Dedifferentiated amniotic fluid mesenchymal stem cell (primary cell): ENCODE measurements around the gene ASCC2.

ENCODE experiments used
- DNase-seq: peaks from one replicate; pipeline ENCODE4 v3.0.0-alpha.2; 2016; ENCODE audit errors: extremely low spot score

The ASCC2 gene

GRCh38 chr22:29787371-29787980, 50.6 kb downstream of the ASCC2 start:
- no peak for DNase-seq

- DNase-seq: no peak
Measured at GRCh38 chr22:29786031-29786430, 52.0 kb downstream of the ASCC2 start.

DNA sequence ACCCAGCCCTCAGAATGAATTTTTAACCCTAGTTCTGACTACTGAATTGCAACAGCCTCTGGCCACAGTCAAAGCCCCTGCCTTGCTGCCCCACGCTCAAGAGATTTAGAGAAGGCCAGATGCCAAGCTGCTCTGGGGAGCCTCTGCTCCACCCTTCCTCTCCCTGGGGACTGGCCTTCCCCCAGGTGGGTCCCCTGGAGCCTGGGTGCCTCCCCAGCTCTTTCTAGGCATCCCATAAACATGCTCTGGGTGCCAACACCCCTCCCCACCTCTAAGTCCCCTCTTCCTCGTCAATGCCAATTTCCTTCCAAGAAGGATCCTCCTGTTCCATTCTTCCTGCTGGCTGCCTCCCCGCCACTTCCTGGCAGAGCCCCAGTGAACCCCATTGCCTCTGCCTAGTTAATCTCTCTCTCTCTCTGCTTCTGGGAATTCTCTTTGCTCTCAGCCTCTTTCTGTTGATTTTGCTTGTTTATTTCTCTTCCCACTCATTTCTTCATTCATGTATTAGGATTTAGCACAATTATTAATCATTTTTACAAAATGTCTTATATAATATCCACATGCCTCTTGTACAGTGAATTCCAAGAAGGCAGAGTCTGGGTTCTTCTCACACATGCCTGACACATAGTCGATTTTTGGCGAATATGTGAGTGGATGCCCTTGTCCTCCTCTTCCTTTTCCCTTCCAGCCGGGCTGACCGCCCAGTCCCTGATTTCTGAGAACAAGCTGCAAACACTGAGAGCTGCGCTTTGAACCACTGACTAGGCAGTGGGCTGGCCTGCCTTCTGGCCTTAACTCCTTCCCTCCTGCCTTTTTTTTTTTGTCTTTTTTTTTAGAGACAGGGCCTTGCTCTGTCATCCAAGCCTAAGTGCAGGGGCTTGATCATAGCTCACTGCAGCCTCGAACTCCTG, 53.4 kb downstream of the ASCC2 start:
- no peak for DNase-seq

GRCh38 chr22:29782061-29782845, 55.8 kb downstream of the ASCC2 start:
- no peak for DNase-seq

GRCh38 chr22:29780748-29781676, 57.1 kb downstream of the ASCC2 start:
- peak; percentile 33 for DNase-seq

- no peak for DNase-seq
Measured at GRCh38 chr22:29780220-29780619, 57.9 kb downstream of the ASCC2 start.

DNA sequence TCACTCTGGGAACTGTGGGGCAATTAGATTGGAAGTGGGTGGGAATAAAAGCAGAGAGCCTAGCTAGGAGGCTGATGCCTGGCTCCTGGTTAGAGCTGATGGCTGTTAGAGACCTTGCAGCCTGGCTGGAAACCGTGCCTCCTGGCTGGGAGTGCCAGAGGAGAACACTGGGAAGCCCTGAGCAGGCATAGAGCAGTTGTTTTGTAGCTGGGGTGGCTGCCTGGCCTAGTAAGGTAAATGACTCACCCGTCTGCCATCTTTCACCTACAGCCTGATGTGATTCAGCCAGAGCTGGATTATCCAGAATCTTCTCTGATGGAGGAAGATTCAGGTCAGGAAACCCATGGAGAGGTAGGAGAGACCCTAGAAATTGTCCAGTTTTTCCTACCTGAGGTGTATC, 64.8 kb downstream of the ASCC2 start:
- DNase-seq: no peak

DNA sequence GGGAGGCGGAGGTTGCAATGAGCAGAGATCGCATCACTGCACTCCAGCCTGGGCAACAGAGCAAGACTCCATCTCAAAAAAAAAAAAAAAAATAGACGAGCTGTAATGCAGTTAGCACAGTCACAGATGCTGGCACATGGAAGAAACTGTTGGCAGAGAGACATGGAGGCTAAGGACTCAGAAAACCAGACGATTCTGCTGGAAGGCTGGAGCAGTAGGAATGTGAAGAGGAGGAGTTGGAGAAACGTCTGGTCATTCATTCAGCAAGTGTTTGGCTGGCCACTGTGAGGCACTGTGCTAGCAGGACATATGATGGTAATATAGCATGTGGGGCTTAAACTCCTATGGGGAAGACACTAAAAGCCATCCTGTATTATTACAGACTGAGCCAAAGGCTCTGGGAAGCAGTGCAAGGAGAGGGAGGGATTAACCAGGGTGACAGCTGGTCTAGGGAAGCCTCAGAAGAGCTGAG, 65.9 kb downstream of the ASCC2 start:
- peak; percentile 28 for DNase-seq

GRCh38 chr22:29769723-29770321, 68.3 kb downstream of the ASCC2 start:
- DNase-seq: no peak

DNA sequence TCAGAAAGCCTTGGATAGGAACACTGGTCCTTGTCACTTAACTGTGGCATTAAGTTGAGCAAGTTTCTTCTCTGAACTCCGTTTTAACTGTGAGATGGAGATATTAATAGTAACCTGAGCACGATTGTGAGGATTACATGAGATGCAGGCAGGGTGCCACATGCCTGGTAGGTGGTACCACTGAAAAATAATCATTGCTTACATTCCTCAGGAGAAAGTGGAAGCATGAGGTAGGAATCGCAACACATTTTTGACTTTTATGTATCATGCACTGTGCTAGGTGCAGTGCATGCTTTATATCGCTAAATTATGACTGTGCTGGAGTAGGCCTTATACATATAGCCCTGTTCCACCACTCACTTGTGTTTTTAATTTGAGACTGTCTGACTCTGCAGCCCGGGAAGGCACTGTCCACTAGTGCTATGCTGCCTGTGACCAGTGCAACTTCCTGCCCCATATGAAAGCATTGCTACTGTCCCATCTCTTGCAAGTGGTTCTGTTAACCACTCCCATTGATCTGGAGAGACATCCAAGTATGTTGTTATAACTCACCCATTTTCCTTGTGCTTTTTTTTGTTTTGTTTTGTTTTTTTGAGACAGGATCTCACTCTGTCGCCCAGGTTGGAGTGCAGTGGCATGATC, 69.9 kb downstream of the ASCC2 start:
- no peak for DNase-seq

GRCh38 chr22:29767171-29768051, 70.7 kb downstream of the ASCC2 start, which contains the start of gene UQCR10:
TSS of gene UQCR10 (plus strand) at chr22:29767369. CDS start at chr22:29767399, 30 bp downstream.
- DNase-seq: peak; percentile 87

DNA sequence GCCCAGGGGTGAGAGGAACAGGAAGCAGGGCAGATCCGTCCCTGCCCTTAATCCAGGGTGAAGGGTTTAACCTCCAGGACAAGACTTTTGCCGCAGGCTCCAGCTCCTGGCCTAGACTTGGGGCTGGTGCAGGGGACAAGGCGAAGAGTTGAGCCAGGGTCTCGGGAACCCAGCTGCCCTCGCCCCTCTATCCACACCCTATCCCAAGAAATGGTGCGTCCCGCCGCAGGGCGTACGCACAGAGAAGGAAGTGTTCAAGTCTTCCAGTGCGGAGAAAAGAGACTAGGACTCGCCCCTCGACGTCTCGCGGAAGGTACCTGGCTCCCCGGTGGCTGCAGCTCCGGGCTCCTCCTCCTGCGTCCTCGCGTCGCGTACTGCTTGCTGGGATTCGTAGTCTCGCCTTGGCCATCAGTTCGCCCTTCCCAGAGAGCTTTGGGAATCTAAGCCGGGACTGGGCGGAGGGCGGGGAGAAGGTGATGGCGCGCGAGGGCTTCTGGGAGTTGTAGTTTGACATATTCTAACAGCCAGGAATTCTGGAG, 71.4 kb downstream of the ASCC2 start, which contains the start of gene ZMAT5:
Gene ZMAT5, minus strand, starts transcription at position 376 of the 539 bp plus-strand sequence. CDS start 18,463 bp downstream, outside the sequence.
- peak; percentile 94 for DNase-seq

- DNase-seq: no peak
Measured at GRCh38 chr22:29765905-29766631, 72.0 kb downstream of the ASCC2 start.

DNA sequence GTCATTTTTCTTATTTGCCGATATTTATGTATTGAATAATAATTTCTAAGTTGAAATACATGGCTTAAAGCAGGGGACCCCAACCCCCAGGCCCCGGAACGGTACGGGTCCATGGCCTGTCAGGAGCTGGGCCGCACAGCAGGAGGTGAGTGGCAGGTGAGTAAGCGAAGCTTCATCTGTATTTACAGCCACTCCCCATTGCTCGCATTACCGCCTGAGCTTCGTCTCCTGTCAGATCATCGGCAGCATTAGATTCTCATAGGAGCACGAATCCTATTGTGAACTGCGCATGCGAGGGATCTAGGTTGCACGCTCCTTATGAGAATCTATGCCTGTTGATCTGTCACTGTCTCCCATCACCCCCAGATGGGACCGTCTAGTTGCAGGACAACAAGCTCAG, 75.8 kb downstream of the ASCC2 start:
- no peak for DNase-seq

DNA sequence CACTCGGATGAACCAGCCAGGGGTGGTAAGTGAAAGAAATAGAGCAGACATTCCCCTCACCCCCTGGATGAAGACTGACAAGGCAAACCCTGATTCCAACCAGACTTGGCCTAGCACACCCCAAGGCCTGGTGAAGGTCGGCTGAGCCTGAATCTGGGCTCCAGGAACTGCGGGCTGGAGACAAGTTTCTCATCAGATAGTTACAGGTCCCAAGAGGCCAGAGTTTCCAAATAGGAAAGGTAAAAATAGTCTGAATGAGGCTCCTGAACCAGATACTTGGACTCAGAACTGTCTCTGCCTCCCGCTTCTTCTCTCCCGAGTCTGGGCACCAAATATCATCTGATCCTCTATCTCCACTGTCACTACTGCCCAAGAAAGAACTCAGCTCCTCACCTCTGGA, 79.1 kb downstream of the ASCC2 start:
- no peak for DNase-seq

DNA sequence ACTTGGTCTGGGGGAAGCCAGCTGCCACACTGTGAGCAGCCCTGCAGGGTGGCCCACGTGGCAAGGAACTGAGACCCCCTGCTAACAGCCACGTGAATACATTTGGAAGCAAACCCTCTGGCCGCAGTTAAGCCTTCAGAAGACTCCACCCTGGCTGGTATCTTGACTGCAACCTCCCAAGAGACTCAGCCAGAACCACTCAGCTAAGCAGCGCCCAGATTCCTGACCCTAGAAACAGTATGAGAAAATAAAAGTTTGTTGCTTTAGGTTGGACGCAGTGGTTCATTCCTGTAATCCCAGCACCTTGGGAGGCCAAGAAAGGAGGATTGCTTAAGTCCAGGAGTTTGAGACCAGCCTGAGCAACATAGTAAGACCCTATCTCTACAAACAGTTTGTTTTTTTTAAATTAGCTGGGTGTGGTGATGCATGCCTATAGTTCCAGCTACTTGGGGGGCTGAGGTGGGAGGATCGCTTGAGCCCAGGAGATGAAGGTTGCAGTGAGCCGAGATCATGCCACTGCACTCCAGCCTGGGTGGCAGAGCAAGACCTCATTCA, 79.9 kb downstream of the ASCC2 start:
- no peak for DNase-seq

GRCh38 chr22:29757096-29757495, 81.0 kb downstream of the ASCC2 start:
- no peak for DNase-seq

GRCh38 chr22:29756341-29756740, 81.7 kb downstream of the ASCC2 start:
- no peak for DNase-seq
